ENCODE results near the gene GIMAP8.

DNA sequence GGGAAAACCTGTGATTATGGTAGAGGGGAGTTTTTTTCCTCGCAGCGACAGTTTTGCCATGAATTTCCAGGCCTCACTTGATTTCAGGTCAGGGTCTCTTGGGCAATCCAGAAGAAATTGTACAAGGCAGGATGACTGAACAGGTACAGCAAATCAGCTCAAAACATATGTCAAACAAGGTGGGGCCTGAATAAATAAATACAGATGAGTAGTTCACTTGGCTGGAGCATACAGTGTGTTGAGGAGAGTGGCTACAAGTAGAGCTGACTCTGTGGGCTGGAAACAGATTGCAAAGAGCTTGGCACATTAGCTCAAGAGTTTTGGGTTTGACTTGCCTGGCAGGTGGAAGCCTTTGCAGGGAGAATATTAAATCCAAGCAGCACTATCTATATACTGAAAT lies 15.0 kb downstream of the GIMAP8 start:
- TF ChIP-seq EZH2 (IDR thresholded peaks at IDR 0.05; ENCODE audit: insufficient read depth, poor library complexity, severe bottlenecking) (no peak), EZH2phosphoT487 (IDR thresholded peaks at IDR 0.05; ENCODE audit: insufficient read depth, low read depth) (no peak)

Measured in GM23248 (cell line).